GM19452 (cell line): Measurements from ENCODE around the gene CEP131.
"Not testable (repeated sequence)": the region's sequence is repeated elsewhere in the genome, so short reads cannot be mapped to it uniquely, and the experiment has no call there.

ENCODE experiments used
- ATAC-seq: cut with Tn5 transposase; IDR thresholded peaks from one replicate; pipeline ENCODE4 v1.9.1; 2021; ENCODE audit not compliant: unreplicated experiment

CEP131 gene

DNA sequence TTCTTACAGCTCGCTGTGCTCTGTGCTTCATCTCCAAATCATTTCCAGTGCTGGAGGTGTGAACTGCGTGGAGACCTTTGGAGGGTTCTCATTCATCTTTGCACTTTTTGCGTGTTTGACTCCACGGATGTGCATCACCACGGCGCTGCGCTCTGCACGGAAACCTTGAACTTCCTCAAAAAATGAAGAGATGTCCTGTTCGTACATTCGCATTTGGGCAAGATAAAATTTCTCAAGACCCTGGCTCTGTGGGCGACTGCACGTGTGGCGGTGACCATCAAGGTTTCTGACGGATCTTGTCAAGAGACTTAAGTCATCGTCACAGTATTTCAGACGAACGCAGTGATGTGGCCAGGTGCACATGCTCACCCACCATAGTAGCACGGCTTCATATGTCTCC lies 67.8 kb downstream of the CEP131 start:
- no peak for ATAC-seq

DNA sequence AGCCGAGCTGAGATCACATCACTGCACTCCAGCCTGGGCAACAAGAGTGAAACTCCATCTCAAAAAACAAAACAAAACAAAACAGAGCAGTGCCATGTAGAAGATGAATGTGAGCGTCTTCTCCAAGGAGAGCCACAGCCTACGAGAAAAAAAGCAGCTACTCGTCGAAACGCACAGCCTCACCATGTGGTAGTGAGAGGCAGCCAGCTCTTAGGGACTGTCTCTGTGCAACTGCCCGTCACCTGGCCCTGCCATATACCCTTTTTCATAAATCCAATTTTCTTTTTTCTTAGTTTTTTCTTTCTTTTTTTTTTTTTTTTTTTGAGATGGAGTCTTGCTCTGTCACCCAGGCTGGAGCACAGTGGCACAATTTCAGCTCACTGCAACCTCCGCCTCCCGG lies 68.7 kb downstream of the CEP131 start:
- ATAC-seq, result not testable (repeated sequence)

DNA sequence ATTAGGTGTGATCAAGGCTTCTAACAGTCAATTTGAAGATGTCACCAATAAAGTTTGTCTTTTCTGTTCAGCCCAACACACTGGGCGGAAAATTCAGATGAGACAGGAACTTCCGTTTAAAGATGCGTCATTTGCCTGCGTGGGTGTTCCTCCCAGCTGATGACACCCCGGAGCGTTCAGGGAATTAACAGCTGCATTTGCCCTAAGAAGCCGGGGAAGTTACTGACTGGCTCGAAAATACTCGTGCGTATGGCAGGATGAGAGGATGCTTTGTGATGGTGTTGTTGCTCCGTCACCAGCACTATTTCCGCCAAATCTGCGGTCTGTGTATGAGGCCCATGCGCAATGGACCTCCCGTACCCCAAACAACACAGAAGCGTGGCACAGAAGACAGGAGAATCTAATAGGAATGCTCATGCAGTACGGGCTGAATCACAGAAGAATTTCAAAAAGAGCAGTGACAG lies 69.4 kb downstream of the CEP131 start:
- no peak for ATAC-seq

DNA sequence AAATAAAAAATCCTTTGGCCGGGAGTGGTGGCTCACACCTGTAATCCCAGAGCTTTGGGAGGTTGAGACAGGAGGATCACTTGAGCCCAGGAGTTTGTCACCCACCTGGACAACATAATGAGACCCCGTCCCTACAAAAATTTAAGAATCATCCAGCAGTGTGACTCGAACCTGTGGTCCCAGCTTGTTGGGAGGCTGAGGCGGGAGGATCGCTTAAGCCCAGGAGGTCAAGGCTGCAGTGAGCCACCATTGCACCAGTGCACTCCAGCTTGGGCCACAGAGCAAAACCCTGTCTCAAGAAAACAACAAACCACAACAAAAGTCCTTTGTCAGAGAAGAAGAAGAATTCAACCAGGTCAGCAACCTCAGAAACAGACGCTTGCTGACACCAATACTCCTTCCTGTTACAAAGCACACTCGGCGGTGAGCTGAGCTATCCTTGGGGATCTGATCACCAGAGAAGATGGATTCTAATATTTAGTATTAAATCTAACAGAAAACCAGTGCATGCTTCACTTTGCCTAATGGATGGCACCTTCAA lies 70.4 kb downstream of the CEP131 start:
- ATAC-seq, result no peak

DNA sequence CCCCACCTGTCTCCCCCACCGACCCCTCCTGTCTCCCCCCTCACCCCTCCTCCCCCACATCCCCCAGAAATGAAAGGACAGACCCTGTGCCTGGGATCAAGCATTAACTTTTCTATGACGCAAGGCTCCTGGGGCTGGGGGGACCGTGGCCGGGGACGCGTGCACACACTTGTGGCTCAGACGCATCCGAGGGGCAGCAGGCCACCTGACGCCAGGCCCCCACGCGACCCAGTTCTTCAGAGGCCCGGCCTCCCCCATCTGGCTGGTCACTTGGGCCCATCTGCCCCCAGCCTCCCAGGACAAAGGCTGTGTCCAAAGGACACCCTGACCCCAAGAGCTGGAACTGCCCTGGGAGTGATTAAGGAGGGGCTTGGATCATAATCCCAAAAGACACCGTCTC lies 71.5 kb downstream of the CEP131 start:
- ATAC-seq, result no peak

DNA sequence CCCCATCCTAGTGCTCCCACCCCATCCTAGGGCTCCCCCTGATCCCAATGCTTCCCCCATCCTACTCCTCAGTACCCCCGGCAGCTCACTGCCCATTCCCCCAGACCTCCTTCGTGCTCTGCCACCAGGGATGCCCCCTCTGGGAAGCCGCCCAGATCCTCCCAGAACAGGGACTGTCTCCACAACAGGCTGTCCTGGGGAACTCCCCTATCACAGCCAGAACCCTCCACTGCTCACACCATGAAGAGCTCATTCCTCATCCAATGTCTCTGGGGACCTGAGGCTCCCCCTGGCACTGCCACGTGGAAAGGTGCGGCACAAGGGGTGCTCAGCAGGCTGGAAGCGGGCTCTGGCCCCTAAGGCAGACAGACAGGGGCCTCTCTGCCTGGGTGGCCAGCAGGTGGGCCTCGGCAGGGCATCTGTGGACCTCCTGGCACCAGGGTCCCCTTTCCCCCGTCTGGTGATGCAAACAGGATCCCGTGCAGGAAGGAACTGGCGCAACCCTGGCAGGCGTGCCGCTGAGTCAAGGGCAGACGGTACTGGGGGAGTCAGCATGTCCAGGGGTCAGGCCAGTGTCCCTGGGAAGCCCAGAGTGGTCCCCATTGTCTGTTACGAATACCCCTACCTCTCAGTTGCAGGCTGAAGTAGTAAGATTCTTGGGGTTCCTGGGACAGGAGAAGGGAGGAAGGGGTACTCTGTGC lies 72.2 kb downstream of the CEP131 start:
- ATAC-seq, result no peak

DNA sequence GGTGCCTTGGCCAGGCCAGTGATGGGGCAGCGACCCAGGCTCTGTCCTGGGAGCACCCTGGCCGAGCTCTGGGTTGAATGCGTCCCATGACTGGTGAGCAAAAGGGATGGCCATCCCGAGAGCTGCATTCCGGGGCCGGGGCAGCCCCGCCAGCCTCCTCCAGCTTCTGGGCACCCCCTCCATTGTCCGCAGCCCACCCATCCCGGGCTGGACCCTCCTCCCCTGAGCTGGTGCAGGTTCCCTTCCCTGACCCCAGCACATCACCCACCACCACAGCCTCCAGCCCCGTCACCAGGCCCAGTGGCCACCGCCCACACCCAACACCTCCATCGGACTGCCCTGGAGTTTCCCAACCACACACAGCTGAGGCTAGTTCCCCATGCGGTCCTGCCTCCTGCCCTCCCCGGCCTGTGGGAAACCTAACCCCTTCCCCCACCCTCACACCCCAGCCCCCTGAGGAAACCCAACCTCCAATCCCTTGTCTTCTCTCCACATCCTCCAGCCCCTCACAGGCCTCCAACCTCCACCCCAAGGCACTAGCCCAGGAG lies 73.7 kb downstream of the CEP131 start:
- ATAC-seq, result no peak

DNA sequence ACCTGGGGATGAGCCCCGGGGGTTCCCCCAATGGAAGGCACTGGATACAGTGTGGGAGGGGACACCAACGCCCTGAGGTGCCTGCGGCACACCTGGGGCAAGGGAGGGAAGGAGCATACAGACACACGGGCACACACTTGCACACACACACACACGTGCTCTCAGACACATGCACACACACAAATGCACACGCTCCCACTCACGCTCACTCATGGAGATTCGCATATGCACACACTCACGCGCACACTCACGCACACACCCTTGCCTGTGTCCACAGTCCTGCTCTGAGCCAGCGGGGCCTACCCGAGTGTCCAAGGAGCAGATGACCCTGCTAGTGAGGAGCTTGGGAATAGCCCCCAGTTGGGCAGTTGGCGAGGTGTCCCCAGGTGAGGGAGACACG lies 74.2 kb downstream of the CEP131 start:
- ATAC-seq, result no peak

DNA sequence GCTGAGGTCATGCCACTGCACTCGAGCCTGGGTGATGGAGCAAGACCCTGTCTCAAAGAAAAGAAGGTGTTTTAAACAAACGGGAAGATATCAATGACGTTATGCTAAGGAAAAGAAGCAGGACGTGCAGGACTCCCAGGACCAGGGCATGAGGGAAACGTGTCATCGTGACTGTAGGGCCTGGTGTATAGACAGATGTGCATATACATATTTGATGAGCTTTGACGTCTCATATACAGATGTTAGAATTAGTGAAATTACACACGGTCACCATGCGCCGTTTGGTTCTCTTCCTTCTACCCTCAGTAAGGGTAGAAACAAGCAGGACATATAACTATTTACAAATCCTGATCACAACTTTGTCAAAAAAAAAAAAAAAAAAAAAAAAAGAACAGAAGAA lies 75.1 kb downstream of the CEP131 start:
- no peak for ATAC-seq

DNA sequence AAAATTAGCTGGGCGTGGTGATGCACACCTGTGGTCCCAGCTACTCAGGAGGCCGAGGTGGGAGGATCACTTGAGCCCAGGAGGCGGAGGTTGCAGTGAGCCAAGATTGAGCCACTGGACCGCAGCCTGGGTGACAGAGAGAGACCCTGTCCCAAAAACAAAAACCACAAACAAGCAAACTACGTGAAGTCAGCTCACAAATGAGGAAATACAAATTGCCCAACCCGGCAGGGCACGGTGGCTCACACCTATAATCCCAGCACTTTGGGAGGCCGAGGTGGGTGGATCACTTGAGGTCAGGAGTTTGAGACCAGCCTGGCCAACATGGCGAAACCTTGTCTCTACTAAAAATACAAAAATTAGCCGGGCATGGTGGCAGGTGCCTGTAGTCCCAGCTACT lies 76.6 kb downstream of the CEP131 start:
- ATAC-seq, result not testable (repeated sequence)

DNA sequence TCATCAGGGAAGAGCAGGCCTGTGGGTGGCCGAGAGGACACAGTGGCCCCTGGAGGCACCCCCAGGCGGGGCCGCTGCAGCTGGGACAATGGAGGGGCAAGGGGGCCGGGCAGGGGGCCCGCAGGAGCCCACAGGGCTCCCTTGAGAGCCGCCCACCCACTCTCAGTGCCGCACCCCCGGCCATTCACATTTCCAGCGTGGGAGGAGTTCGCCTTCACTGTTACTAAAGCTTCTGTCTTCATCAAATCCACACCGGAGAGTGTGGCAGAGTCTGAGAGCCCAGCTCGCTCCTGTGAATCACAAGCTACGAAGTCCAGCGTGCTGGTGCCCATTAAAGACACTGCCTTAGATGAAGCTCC lies 78.4 kb downstream of the CEP131 start:
- no peak for ATAC-seq

DNA sequence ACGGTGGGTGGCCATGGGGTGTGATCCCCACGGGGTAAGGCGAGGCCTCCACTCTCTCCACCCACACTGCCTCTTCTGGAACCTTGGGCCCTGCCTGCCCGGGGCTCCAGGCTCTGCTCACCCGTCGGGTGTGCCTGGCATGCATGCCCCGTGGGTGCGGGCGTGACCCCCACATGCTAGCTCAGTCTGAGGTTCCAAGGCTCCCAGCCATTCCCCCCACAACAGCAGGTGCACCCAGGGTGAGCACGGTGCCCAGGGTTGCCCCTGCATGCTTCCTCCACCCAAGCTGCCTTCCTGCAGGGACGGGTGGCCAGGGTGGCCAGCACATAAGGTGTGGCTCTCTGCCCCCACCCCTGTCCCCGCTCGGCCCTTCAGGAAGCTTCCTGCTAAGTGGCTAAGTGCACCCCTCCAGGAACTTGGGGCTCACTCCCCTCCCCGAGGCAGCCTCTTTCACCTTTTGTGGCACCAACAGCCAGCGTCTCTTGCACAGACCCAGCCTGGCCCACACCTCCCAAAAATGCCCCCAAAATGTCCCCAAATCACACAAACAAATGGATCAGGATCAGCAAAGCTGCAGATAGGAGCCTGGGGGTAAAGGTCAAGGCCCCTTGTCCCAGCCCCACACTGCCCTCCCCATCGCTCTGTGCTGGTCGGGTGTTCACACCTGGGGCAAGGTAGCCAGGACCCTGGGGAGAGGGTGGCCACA lies 78.9 kb downstream of the CEP131 start:
- ATAC-seq, result no peak

DNA sequence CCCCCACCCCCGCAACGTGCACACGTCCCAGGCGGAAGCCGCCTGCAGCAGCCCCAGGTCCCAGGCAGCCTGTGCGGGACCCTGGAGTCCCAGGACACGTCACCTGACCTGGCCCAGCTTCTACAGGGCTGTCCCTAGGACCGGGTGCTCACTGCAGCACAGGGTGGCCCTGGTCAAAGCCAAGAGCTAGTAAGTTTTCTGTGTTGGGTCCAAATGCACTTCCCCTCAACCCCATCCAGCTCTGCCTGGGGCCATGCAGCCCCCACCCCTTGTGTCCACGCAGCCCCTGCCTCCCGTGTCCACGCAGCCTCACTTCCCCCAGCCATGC lies 79.6 kb downstream of the CEP131 start:
- no peak for ATAC-seq

DNA sequence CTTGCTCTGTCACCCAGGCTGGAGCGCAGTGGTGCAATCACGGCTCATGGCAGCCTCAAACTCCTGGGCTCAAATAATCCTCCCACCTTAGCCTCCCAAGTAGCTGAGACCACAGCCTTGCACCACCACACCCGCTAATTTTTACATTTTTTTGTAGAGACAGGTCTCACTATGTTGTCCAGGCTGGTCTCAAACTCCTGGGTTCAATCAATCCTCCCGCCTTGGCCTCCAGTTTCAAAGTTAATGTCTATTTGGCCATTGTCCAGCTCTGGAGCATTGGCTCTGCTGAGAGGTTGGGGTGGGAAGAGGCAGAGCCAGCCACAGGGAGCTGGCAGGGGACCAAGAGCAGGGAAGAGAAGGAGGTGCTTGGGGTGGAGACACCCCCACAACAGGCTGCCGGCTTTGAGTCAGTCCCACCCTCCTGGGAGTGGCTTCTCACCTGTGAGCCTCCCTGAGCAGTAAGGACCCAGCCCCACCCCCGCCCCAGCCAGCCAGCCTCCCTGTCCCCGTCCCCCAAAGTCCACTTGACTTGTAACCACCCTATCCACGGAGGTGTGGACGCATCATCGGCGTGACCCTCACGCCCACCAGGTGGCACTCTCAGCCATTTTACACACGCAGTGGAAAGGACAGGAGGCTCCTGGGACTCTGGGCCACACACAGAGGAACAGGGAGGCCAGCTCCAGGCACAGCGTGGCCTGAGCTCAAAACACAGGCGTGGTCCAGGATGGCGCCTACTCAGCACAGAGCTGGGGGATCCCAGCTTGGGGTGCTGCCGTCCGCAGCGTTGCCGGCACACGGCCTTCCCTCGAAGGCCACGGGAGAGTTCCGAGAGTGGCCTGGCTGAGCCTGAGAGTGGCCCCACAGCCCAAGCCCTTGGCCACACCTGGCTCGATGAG lies 80.2 kb downstream of the CEP131 start:
- ATAC-seq, result no peak

DNA sequence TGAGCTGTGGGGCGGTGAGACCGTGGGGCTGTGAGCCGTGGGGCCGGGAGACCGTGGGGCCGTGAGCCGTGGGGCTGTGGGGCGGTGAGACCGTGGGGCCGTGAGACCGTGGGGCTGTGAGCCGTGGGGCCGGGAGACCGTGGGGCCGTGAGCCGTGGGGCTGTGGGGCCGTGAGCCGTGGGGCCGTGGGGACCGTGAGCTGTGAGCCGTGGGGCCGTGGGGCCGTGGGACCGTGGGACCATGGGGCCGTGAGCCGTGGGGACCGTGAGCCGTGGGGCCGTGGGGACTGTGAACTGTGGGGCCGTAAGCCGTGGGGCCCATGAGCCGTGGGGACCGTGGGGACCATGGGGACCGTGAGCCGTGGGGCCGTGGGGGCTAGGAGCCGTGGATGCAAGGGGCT lies 82.1 kb downstream of the CEP131 start:
- ATAC-seq, result no peak

DNA sequence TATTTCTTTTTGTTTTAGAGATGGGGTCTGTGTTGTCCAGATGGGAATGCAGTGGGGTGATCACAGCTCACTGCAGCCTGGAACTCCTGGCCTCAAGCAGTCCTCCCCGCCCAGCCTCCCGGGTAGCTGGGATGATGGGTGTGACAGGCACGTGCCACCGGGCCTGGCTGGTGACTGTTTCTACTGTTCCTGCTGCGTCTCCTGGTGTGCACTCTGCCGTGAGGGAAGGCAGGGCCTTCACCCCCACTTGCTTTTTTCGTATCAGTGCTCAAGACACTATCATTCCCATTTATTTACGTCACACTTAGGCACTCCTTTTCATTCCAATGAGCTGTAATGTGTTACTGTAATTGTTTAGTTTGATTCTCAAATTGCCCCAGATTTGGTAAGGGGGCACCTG lies 82.7 kb downstream of the CEP131 start:
- ATAC-seq, result no peak
